BLaER1 treated with 17β-estradiol and CSF1 and Interleukin-3, amounts not matched to agents 10 nM and 100 nM (cell line): Measurements from ENCODE around the gene ETDA.
"Not testable (repeated sequence)": the region's sequence is repeated elsewhere in the genome, so short reads cannot be mapped to it uniquely, and the experiment has no call there.

Source experiments
- H3K27ac ChIP-seq, 11 experiments: shearing (Covaris generic); formaldehyde crosslinking; 2 replicates each; pipeline ENCODE4 v1.8.1; 2022
- H3K27me3 ChIP-seq, 11 experiments: shearing (Covaris generic); formaldehyde crosslinking; 2 replicates each; pipeline ENCODE4 v1.8.1; 2022
- H3K36me3 ChIP-seq, 11 experiments: shearing (Covaris generic); formaldehyde crosslinking; 2 replicates each; pipeline ENCODE4 v1.8.1; 2022
- H3K4me1 ChIP-seq, 10 experiments: shearing (Covaris generic); formaldehyde crosslinking; 2 replicates each; pipeline ENCODE4 v1.8.1; 2022
- H3K4me2 ChIP-seq, 11 experiments: shearing (Covaris generic); formaldehyde crosslinking; 2 replicates each; pipeline ENCODE4 v1.8.1; 2022
- H3K4me3 ChIP-seq, 10 experiments: shearing (Covaris generic); formaldehyde crosslinking; 2 replicates each; pipeline ENCODE4 v1.8.1; 2022
- H3K9ac ChIP-seq, 11 experiments: shearing (Covaris generic); formaldehyde crosslinking; 2 replicates each; pipeline ENCODE4 v1.8.1; 2022
- H3K9me3 ChIP-seq, 11 experiments: shearing (Covaris generic); formaldehyde crosslinking; replicated peaks in 1 of 11; 2 replicates each; pipeline ENCODE4 v1.8.1; 2022
- H4K20me1 ChIP-seq, 11 experiments: shearing (Covaris generic); formaldehyde crosslinking; 2 replicates each; pipeline ENCODE4 v1.8.1; 2022
- Cebpa-rat ChIP-seq, 11 experiments: shearing (Covaris generic); IDR thresholded peaks; 2 replicates each; pipeline ENCODE4 v1.8.1; 2022

The ETDA gene

GRCh38 chrX:135252011-135252518 lies at the start of gene ETDA:
ETDA (plus strand) TSS chrX:135252061; CDS start chrX:135253277, 1,216 bp downstream.
- not testable (repeated sequence) for H3K27ac ChIP-seq, H3K9ac ChIP-seq, H4K20me1 ChIP-seq, H3K4me1 ChIP-seq, H3K4me2 ChIP-seq, H3K36me3 ChIP-seq, H3K4me3 ChIP-seq, H3K9me3 ChIP-seq
- H3K27me3 ChIP-seq = peaks cover 7 to 13% (median 9%) of the 10 kb centered on the region in 11 experiments; a peak in 21 of 22 replicates

GRCh38 chrX:135206427-135206826 lies 45.4 kb upstream of the ETDA start:
- H3K9me3 ChIP-seq, H4K20me1 ChIP-seq, H3K4me3 ChIP-seq, H3K9ac ChIP-seq, H3K36me3 ChIP-seq, H3K27ac ChIP-seq, H3K4me1 ChIP-seq, H3K4me2 ChIP-seq: not testable (repeated sequence)
- peaks cover 56 to 95% (median 88%) of the 10 kb centered on the region in 11 experiments for H3K27me3 ChIP-seq

GRCh38 chrX:135213200-135213844 lies 38.5 kb upstream of the ETDA start:
- Histone ChIP-seq H3K4me1 (no peaks in the 10 kb centered on the region), H3K4me2 (no peak overlapping the region), H3K9ac (no peak overlapping the region), H4K20me1 (no peaks in the 10 kb centered on the region), H3K27me3 (peaks cover 45 to 60% (median 57%) of the 10 kb centered on the region in 11 experiments), H3K4me3 (no peak overlapping the region), H3K36me3 (no peaks in the 10 kb centered on the region), H3K9me3 (no peaks in the 10 kb centered on the region; a peak in 1 of 22 replicates), H3K27ac (no peak overlapping the region)
- TF ChIP-seq Cebpa-rat (IDR thresholded peaks at IDR 0.05) = no peak

- H3K27ac ChIP-seq, H3K4me3 ChIP-seq, H3K27me3 ChIP-seq, H4K20me1 ChIP-seq, H3K9me3 ChIP-seq, H3K4me2 ChIP-seq, H3K4me1 ChIP-seq, H3K36me3 ChIP-seq, H3K9ac ChIP-seq: not testable (repeated sequence)
Measured at GRCh38 chrX:135245989-135246388, 5.9 kb upstream of the ETDA start.

DNA sequence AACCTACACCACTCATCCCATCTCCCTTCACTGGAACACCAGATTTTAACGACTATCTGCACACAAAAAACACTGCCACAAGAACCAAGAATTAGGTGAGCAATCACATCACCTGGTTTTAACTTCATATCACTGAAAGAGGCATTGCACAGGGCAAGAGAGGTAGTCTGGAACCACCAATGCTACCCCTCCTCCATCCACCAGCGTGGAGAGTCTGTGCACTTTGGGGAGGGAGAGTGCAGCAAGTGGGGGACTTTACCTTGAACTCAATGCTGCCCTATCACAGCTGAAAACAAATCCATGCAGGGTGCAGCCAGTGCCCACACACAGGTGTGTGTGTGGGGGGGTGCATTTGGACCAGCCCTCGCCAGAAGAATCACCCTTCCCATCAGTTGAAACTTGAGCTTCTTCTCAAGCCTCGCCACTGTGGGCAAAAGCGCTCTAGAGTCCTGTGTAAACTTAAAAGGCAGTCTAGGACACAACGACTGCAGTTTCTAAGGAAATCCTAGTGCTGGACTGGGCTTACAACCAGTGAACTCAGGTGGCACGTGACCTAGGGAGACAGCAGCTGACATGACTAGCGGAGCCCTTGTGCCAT lies 4.3 kb downstream of the ETDA start:
- H3K9me3 ChIP-seq, H3K9ac ChIP-seq, H3K4me1 ChIP-seq, H3K4me3 ChIP-seq, H3K27ac ChIP-seq, H4K20me1 ChIP-seq, H3K36me3 ChIP-seq, H3K4me2 ChIP-seq: not testable (repeated sequence)
- H3K27me3 ChIP-seq = peaks cover 19 to 48% (median 42%) of the 10 kb centered on the region in 11 experiments; a peak in 21 of 22 replicates

- Histone ChIP-seq H3K4me2 (no peak overlapping the region), H3K27me3 (peaks cover 26 to 55% (median 50%) of the 10 kb centered on the region in 11 experiments; a peak in 21 of 22 replicates), H3K36me3 (no peaks in the 10 kb centered on the region), H3K4me3 (no peak overlapping the region), H3K4me1 (no peaks in the 10 kb centered on the region), H3K27ac (no peak overlapping the region), H4K20me1 (no peaks in the 10 kb centered on the region), H3K9ac (no peak overlapping the region), H3K9me3 (peaks cover 0 to 8% (median 0%) of the 10 kb centered on the region in 11 experiments; a peak in 3 of 22 replicates)
- no peak for TF ChIP-seq Cebpa-rat (IDR thresholded peaks at IDR 0.05)
Measured at GRCh38 chrX:135256923-135257322, 5.1 kb downstream of the ETDA start.

- no peaks in the 10 kb centered on the region for H3K4me1 ChIP-seq
- H3K27ac ChIP-seq = no peak overlapping the region
- H3K4me2 ChIP-seq = no peak overlapping the region
- peaks cover 0 to 14% (median under 1%) of the 10 kb centered on the region in 11 experiments; a peak in 9 of 22 replicates for H3K9me3 ChIP-seq
- H3K36me3 ChIP-seq = no peaks in the 10 kb centered on the region
- no peak for TF ChIP-seq Cebpa-rat (IDR thresholded peaks at IDR 0.05)
- H4K20me1 ChIP-seq = no peaks in the 10 kb centered on the region
- H3K27me3 ChIP-seq = peaks cover 31 to 60% (median 55%) of the 10 kb centered on the region in 11 experiments
- H3K4me3 ChIP-seq = no peak overlapping the region
- no peak overlapping the region for H3K9ac ChIP-seq
Measured at GRCh38 chrX:135257469-135257868, 5.6 kb downstream of the ETDA start.

DNA sequence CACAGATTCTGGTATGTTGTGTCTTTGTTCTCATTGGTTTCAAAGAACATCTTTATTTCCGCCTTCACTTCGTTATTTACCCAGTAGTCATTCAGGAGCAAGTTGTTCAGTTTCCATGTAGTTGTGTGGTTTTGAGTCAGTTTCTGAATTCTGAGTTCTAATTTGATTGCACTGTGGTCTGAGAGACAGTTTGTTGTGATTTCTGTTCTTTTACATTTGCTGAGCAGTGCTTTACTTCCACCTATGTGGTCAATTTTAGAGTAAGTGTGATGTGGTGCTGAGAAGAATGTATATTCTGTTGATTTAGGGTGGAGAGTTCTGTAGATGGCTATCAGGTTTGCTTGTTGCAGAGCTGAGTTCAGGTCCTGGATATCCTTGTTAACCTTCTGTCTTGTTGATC lies 9.1 kb downstream of the ETDA start:
- not testable (repeated sequence) for H3K4me3 ChIP-seq, H3K27ac ChIP-seq, H3K9ac ChIP-seq, H4K20me1 ChIP-seq, H3K36me3 ChIP-seq, H3K4me2 ChIP-seq, H3K4me1 ChIP-seq
- peaks cover 17 to 46% (median 24%) of the 10 kb centered on the region in 11 experiments for H3K9me3 ChIP-seq
- peaks cover 62 to 96% (median 89%) of the 10 kb centered on the region in 11 experiments for H3K27me3 ChIP-seq

GRCh38 chrX:135263376-135263775 lies 11.5 kb downstream of the ETDA start:
- H3K4me3 ChIP-seq, H3K4me2 ChIP-seq, H3K9ac ChIP-seq, H3K36me3 ChIP-seq, H3K27ac ChIP-seq, H4K20me1 ChIP-seq, H3K4me1 ChIP-seq: not testable (repeated sequence)
- Histone ChIP-seq H3K9me3 (peaks cover 22 to 59% (median 30%) of the 10 kb centered on the region in 11 experiments), H3K27me3 (peaks cover 55 to 100% (median 94%) of the 10 kb centered on the region in 11 experiments)

GRCh38 chrX:135264206-135264605 lies 12.3 kb downstream of the ETDA start:
- peaks cover 31 to 67% (median 38%) of the 10 kb centered on the region in 11 experiments for H3K9me3 ChIP-seq
- H3K4me1 ChIP-seq = no peaks in the 10 kb centered on the region
- TF ChIP-seq Cebpa-rat (IDR thresholded peaks at IDR 0.05) = no peak
- H4K20me1 ChIP-seq = no peaks in the 10 kb centered on the region
- no peaks in the 10 kb centered on the region for H3K36me3 ChIP-seq
- no peak overlapping the region for H3K4me3 ChIP-seq
- H3K9ac ChIP-seq = no peak overlapping the region
- H3K27ac ChIP-seq = no peak overlapping the region
- H3K27me3 ChIP-seq = peaks cover 62 to 100% (median 95%) of the 10 kb centered on the region in 11 experiments
- H3K4me2 ChIP-seq = no peak overlapping the region
